ENCODE results near the gene JPH2. TPM values are rescaled to one million over a fixed set of nuclear protein-coding genes. Genes with fewer than 3 reads are reported as not detected.

Gene JPH2
- total and polyA plus RNA-seq, 2 donors: 0.14 to 2.0 TPM

DNA sequence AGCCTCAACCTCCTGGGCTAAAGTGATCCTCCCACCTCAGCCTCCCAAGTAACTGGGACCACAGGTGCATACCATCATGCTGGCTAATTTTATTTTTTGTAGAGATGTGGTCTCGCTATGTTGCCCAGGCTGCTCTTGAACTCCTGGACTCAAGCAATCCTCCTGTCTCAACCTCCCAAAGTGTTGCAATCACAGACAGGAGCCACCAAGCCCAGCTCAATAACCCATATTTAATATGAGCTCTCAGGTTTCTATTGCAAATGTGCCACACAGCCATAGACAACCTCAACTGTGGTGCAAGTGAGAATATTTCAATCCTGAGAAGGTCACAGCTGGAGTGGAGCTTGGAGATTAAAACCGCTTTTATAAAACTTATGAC is 14.4 kb downstream of the JPH2 start:
- Histone ChIP-seq H3K27me3 (ENCODE audit: control insufficient read depth in 2 of 2, insufficient read depth in 1 of 2, low read length in 1 of 2) (peaks cover 4 to 31% of the 10 kb centered on the region in 2 donors), H3K4me1 (ENCODE audit: control insufficient read depth in 2 of 2, insufficient read depth in 2 of 2, low read length in 2 of 2) (no peaks in the 10 kb centered on the region), H3K36me3 (ENCODE audit: control insufficient read depth in 2 of 2, insufficient read depth in 2 of 2, low read length in 1 of 2) (no peaks in the 10 kb centered on the region), H3K27ac (ENCODE audit: low read depth in 1 of 2, low read length in 1 of 2) (no peak overlapping the region), H3K9me3 (ENCODE audit: control insufficient read depth in 2 of 2, insufficient read depth in 1 of 2, low read length in 1 of 2) (no peaks in the 10 kb centered on the region), H3K4me3 (ENCODE audit: low read length in 2 of 2) (no peak overlapping the region)
- no peak for DNase-seq (ENCODE audit: low read depth in 6 of 9, low spot score in 9 of 9)
- 94% methylated on average over 2 of the region's 2 CpGs for WGBS

DNA sequence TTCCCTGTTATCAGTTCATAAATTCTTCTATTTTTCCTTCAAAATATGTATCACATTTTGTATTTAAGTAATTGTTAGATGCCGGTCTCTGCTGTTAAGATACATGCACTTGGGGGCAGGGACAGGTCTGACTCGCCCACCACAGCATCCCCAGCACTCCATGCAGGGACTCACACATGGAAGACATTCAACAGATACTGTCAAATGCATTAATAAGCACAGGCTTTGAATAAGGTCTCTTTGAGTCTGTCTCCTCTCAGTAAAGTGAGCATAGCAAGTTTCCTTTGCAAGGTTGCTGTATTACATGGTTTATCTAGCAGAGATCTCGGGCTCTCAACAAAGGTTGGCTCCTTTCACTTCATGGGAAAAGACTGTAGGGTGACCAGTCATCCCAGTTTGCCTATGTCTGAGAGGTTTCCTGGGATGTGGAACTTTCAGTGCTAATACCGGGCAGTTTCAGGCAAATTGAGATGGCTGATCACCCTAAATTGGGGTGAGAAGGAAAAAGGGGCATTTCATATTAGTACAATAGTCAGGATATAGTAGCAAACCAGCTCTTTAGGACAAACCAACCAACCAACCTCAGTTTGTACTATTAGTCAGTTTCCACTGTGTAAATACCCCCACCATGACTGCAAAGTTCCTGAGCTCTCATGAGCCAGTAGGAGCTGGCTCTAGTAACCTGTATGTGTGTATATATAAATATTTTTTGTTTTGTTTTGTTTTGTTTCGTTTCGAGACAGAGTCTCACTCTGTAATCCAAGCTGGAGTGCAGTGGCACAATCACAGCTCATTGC is 15.0 kb downstream of the JPH2 start:
- Histone ChIP-seq H3K4me3 (ENCODE audit: low read length in 2 of 2) (no peak overlapping the region), H3K36me3 (ENCODE audit: control insufficient read depth in 2 of 2, insufficient read depth in 2 of 2, low read length in 1 of 2) (no peaks in the 10 kb centered on the region), H3K4me1 (ENCODE audit: control insufficient read depth in 2 of 2, insufficient read depth in 2 of 2, low read length in 2 of 2) (no peaks in the 10 kb centered on the region)

DNA sequence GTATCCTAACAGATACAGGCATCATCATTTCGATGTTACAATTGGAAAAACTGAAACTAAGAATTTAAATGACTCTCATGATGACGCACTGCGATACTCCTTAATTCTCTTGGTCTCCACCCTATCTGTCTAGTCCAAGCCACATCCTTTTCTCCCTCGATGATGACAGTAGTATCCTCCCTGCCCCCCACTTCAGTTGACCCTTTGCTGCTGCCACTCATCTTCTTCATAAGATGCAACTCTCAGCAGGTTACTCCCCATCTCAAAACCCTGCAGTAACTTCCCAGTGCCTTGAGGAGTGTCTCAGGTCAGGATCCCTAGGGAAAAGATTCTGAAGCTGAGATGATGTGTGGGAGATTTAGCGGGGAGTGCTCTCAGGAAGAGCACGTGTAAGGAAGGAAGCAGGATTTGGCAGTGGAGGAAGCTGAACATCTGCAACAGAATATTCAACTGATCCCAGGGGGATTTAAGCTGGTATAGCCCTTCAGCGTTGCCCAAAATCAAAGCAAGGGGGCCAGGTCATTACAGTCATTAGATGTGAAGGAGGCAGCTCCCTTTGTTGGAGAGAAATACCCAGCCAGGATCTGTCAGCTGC is 16.1 kb downstream of the JPH2 start:
- Histone ChIP-seq H3K4me3 (ENCODE audit: low read length in 2 of 2) (no peak overlapping the region), H3K36me3 (ENCODE audit: control insufficient read depth in 2 of 2, insufficient read depth in 2 of 2, low read length in 1 of 2) (no peaks in the 10 kb centered on the region), H3K27ac (ENCODE audit: low read depth in 1 of 2, low read length in 1 of 2) (no peak overlapping the region), H3K4me1 (ENCODE audit: control insufficient read depth in 2 of 2, insufficient read depth in 2 of 2, low read length in 2 of 2) (no peaks in the 10 kb centered on the region), H3K9me3 (ENCODE audit: control insufficient read depth in 2 of 2, insufficient read depth in 1 of 2, low read length in 1 of 2) (no peaks in the 10 kb centered on the region), H3K27me3 (ENCODE audit: control insufficient read depth in 2 of 2, insufficient read depth in 1 of 2, low read length in 1 of 2) (peaks cover 0 to 30% of the 10 kb centered on the region in 2 donors)
- WGBS: 64% methylated on average over 7 of the region's 7 CpGs
- no peak for DNase-seq (ENCODE audit: low read depth in 6 of 9, low spot score in 9 of 9)

More for the DNA sequence above, 15.0 kb downstream of the JPH2 start:
- Histone ChIP-seq H3K27ac (ENCODE audit: low read depth in 1 of 2, low read length in 1 of 2) (no peak overlapping the region), H3K9me3 (ENCODE audit: control insufficient read depth in 2 of 2, insufficient read depth in 1 of 2, low read length in 1 of 2) (no peaks in the 10 kb centered on the region), H3K27me3 (ENCODE audit: control insufficient read depth in 2 of 2, insufficient read depth in 1 of 2, low read length in 1 of 2) (peaks cover 0 to 27% of the 10 kb centered on the region in 2 donors)
- WGBS: 77% methylated on average over 6 of the region's 6 CpGs
- DNase-seq (ENCODE audit: low read depth in 6 of 9, low spot score in 9 of 9): no peak

DNA sequence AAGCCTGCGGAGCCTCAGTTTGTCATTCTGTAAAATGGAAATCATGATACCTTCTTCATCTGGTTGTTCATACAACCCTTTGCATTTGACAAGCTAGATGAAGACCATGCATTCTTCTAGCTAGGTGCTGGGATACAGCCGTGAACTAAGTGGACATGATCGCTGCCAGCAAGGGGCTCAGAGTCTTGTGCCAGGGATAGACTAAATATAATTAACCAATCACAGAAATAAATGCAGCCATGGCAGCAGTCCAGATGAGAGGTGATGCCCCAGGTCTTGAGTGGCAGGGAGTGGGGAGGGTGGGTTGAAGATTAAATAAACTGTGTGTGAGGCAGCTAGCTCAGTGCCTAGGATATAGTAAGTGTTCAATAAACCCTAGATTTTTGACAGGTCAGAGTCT is 19.3 kb downstream of the JPH2 start:
- Histone ChIP-seq H3K4me1 (ENCODE audit: control insufficient read depth in 2 of 2, insufficient read depth in 2 of 2, low read length in 2 of 2) (no peaks in the 10 kb centered on the region), H3K4me3 (ENCODE audit: low read length in 2 of 2) (no peak overlapping the region), H3K9me3 (ENCODE audit: control insufficient read depth in 2 of 2, insufficient read depth in 1 of 2, low read length in 1 of 2) (no peaks in the 10 kb centered on the region), H3K36me3 (ENCODE audit: control insufficient read depth in 2 of 2, insufficient read depth in 2 of 2, low read length in 1 of 2) (no peaks in the 10 kb centered on the region), H3K27ac (ENCODE audit: low read depth in 1 of 2, low read length in 1 of 2) (no peak overlapping the region), H3K27me3 (ENCODE audit: control insufficient read depth in 2 of 2, insufficient read depth in 1 of 2, low read length in 1 of 2) (peaks cover 0 to 32% of the 10 kb centered on the region in 2 donors)
- DNase-seq (ENCODE audit: low read depth in 6 of 9, low spot score in 9 of 9): no peak
- 98% methylated on average over 3 of the region's 3 CpGs for WGBS

DNA sequence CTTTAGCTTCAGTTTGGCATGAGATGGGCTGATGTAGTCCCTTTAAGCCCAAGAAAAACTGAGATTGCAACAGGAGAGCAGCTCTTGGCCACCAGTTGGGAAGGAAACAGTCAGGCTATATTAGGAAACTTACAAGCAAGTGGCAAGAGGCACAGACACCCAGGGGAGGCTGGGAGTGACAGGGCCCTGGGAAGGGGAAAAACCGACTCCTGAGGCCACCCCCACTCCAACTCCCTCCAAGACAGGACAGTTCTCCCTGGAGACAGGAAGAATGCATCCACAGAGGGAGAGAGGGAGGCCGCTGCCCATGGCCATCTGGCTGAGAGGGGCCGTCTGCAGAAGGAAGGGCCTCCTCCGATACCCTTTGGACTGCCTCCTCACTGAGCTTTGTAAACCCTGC is 20.5 kb downstream of the JPH2 start:
- Histone ChIP-seq H3K36me3 (ENCODE audit: control insufficient read depth in 2 of 2, insufficient read depth in 2 of 2, low read length in 1 of 2) (no peaks in the 10 kb centered on the region), H3K9me3 (ENCODE audit: control insufficient read depth in 2 of 2, insufficient read depth in 1 of 2, low read length in 1 of 2) (no peaks in the 10 kb centered on the region), H3K27me3 (ENCODE audit: control insufficient read depth in 2 of 2, insufficient read depth in 1 of 2, low read length in 1 of 2) (peaks cover 0 to 23% of the 10 kb centered on the region in 2 donors), H3K4me3 (ENCODE audit: low read length in 2 of 2) (no peak overlapping the region), H3K27ac (ENCODE audit: low read depth in 1 of 2, low read length in 1 of 2) (no peak overlapping the region), H3K4me1 (ENCODE audit: control insufficient read depth in 2 of 2, insufficient read depth in 2 of 2, low read length in 2 of 2) (no peaks in the 10 kb centered on the region)
- 65% methylated on average over 4 of the region's 4 CpGs for WGBS
- no peak for DNase-seq (ENCODE audit: low read depth in 6 of 9, low spot score in 9 of 9)

DNA sequence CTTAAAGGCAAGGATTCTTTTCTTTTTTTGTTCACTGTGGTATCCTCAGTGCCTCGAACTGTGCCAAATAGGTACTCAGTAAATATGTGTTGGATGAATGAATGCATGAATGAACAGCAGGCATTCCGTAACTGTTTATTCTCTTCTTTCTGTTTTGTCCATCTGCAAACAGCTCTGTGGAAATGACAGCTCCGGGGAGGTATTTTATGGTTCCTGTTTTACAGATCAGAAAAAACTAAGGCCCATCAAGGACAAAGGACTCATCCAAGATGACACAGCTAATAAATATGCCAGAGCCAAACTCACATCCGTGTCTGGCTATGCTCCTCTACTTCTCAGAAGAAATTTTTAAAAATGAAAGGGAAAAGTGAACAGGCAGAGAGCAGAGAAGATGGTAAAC is 21.0 kb downstream of the JPH2 start:
- H3K27ac ChIP-seq (ENCODE audit: low read depth in 1 of 2, low read length in 1 of 2): no peak overlapping the region
- H3K36me3 ChIP-seq (ENCODE audit: control insufficient read depth in 2 of 2, insufficient read depth in 2 of 2, low read length in 1 of 2): no peaks in the 10 kb centered on the region
- peaks cover 0 to 18% of the 10 kb centered on the region in 2 donors for H3K27me3 ChIP-seq (ENCODE audit: control insufficient read depth in 2 of 2, insufficient read depth in 1 of 2, low read length in 1 of 2)
- no peak overlapping the region for H3K4me3 ChIP-seq (ENCODE audit: low read length in 2 of 2)
- H3K4me1 ChIP-seq (ENCODE audit: control insufficient read depth in 2 of 2, insufficient read depth in 2 of 2, low read length in 2 of 2): no peaks in the 10 kb centered on the region
- no peak for DNase-seq (ENCODE audit: low read depth in 6 of 9, low spot score in 9 of 9)
- no peaks in the 10 kb centered on the region for H3K9me3 ChIP-seq (ENCODE audit: control insufficient read depth in 2 of 2, insufficient read depth in 1 of 2, low read length in 1 of 2)
- 66% methylated on average over 4 of the region's 4 CpGs for WGBS

DNA sequence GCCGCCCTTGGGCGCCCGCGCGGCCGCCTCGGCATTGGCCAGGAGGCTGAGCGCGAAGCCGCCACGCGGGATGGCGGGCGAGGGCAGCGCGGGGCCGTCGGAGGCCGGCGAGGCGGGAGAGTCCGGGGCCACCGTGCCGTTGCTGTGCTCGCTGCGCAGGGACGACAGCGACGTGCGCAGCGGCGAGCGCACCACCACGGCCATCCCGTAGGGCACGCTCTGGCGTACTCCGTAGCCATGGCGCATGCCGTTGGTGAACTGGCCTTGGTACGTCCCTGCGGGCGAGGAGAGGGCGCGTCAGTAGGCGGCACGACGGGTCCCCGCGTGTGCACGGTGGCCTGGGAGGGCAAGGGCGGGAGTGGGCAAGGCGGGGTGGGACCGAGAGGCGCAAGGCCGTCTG is 26.9 kb downstream of the JPH2 start:
- 66% methylated on average over 56 of the region's 56 CpGs for WGBS
- H3K27ac ChIP-seq (ENCODE audit: low read depth in 1 of 2, low read length in 1 of 2): no peak overlapping the region
- no peaks in the 10 kb centered on the region for H3K4me1 ChIP-seq (ENCODE audit: control insufficient read depth in 2 of 2, insufficient read depth in 2 of 2, low read length in 2 of 2)
- H3K36me3 ChIP-seq (ENCODE audit: control insufficient read depth in 2 of 2, insufficient read depth in 2 of 2, low read length in 1 of 2): no peaks in the 10 kb centered on the region
- peaks cover 0 to 18% of the 10 kb centered on the region in 2 donors for H3K27me3 ChIP-seq (ENCODE audit: control insufficient read depth in 2 of 2, insufficient read depth in 1 of 2, low read length in 1 of 2)
- no peak overlapping the region for H3K4me3 ChIP-seq (ENCODE audit: low read length in 2 of 2)
- no peak for DNase-seq (ENCODE audit: low read depth in 6 of 9, low spot score in 9 of 9)
- no peaks in the 10 kb centered on the region for H3K9me3 ChIP-seq (ENCODE audit: control insufficient read depth in 2 of 2, insufficient read depth in 1 of 2, low read length in 1 of 2)

DNA sequence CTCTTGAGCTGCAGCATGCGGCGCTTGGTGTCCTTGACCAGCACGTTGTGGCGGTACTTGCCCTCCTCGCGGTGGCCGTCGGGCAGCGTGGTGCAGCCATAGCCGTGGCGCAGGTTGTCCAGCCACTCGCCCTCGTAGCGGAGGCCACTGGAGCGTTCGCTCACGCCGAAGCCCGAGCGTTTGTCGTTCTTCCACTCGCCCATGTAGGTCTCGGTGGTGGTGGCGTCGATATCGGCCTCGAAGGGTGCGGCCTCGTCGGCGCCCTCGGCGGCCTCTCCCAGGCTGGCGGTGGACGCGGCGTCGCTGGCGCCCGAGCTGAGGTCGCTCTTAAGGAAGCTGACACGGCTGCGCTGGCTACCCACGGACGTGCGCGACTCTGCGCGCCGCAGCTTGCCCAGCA is 27.3 kb downstream of the JPH2 start:
- WGBS: 78% methylated on average over 50 of the region's 50 CpGs
- no peak for DNase-seq (ENCODE audit: low read depth in 6 of 9, low spot score in 9 of 9)
- H3K36me3 ChIP-seq (ENCODE audit: control insufficient read depth in 2 of 2, insufficient read depth in 2 of 2, low read length in 1 of 2): no peaks in the 10 kb centered on the region
- H3K27ac ChIP-seq (ENCODE audit: low read depth in 1 of 2, low read length in 1 of 2): no peak overlapping the region
- H3K4me3 ChIP-seq (ENCODE audit: low read length in 2 of 2): no peak overlapping the region
- H3K9me3 ChIP-seq (ENCODE audit: control insufficient read depth in 2 of 2, insufficient read depth in 1 of 2, low read length in 1 of 2): no peaks in the 10 kb centered on the region
- peaks cover 0 to 20% of the 10 kb centered on the region in 2 donors for H3K27me3 ChIP-seq (ENCODE audit: control insufficient read depth in 2 of 2, insufficient read depth in 1 of 2, low read length in 1 of 2)
- no peaks in the 10 kb centered on the region for H3K4me1 ChIP-seq (ENCODE audit: control insufficient read depth in 2 of 2, insufficient read depth in 2 of 2, low read length in 2 of 2)

DNA sequence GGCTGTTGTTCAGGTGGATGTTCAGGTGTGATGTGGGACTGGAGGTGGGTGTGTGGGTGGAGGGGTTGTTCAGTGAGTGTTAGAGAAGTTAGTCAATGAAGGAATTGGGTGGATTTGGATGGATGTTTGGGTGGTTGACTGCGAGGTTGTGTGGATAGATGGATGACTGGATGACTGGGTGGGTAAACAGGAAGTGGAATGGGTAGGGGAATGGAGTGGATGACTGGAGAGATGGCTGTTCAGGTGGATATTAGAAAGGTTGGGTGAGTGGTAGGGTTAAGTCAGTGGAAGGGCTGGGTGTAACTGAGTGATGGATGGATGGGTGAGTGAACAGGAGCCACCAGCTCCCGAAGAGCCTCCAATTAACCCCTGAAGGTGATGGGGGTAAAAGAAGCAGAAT is 27.9 kb downstream of the JPH2 start:
- no peaks in the 10 kb centered on the region for H3K9me3 ChIP-seq (ENCODE audit: control insufficient read depth in 2 of 2, insufficient read depth in 1 of 2, low read length in 1 of 2)
- peaks cover 0 to 20% of the 10 kb centered on the region in 2 donors for H3K27me3 ChIP-seq (ENCODE audit: control insufficient read depth in 2 of 2, insufficient read depth in 1 of 2, low read length in 1 of 2)
- no peaks in the 10 kb centered on the region for H3K4me1 ChIP-seq (ENCODE audit: control insufficient read depth in 2 of 2, insufficient read depth in 2 of 2, low read length in 2 of 2)
- no peak overlapping the region for H3K27ac ChIP-seq (ENCODE audit: low read depth in 1 of 2, low read length in 1 of 2)
- no peak for DNase-seq (ENCODE audit: low read depth in 6 of 9, low spot score in 9 of 9)
- 92% methylated on average over 2 of the region's 2 CpGs for WGBS
- no peaks in the 10 kb centered on the region for H3K36me3 ChIP-seq (ENCODE audit: control insufficient read depth in 2 of 2, insufficient read depth in 2 of 2, low read length in 1 of 2)
- no peak overlapping the region for H3K4me3 ChIP-seq (ENCODE audit: low read length in 2 of 2)
